ENCODE measurements around the gene CALCR.

The CALCR gene

GRCh38 chr7:93448176-93448575 lies 126.3 kb downstream of the CALCR start:
- DNase-seq (ENCODE audit: low spot score) = no peak

GRCh38 chr7:93447509-93447908 lies 127.0 kb downstream of the CALCR start:
- DNase-seq (ENCODE audit: low spot score) = no peak

GRCh38 chr7:93442478-93443224 lies 131.9 kb downstream of the CALCR start:
- no peak for DNase-seq (ENCODE audit: low spot score)

- DNase-seq (ENCODE audit: low spot score) = no peak
Observed at GRCh38 chr7:93435791-93436190, 138.7 kb downstream of the CALCR start.

GRCh38 chr7:93432130-93432529 lies 142.4 kb downstream of the CALCR start:
- no peak for DNase-seq (ENCODE audit: low spot score)

GRCh38 chr7:93430917-93431588 lies 143.5 kb downstream of the CALCR start:
- no peak for DNase-seq (ENCODE audit: low spot score)

GRCh38 chr7:93429563-93429962 lies 145.0 kb downstream of the CALCR start:
- no peak for DNase-seq (ENCODE audit: low spot score)

- no peak for DNase-seq (ENCODE audit: low spot score)
Observed at GRCh38 chr7:93427107-93427506, 147.4 kb downstream of the CALCR start.

- no peak for DNase-seq (ENCODE audit: low spot score)
Observed at GRCh38 chr7:93426155-93426696, 148.3 kb downstream of the CALCR start.

GRCh38 chr7:93414574-93414973 lies 159.9 kb downstream of the CALCR start:
- DNase-seq (ENCODE audit: low spot score) = no peak

- DNase-seq (ENCODE audit: low spot score) = no peak
Observed at GRCh38 chr7:93409324-93409723, 165.2 kb downstream of the CALCR start.

- no peak for DNase-seq (ENCODE audit: low spot score)
Observed at GRCh38 chr7:93407239-93407638, 167.3 kb downstream of the CALCR start.

- DNase-seq (ENCODE audit: low spot score) = no peak
Observed at GRCh38 chr7:93402944-93403343, 171.6 kb downstream of the CALCR start.

- no peak for DNase-seq (ENCODE audit: low spot score)
Observed at GRCh38 chr7:93399642-93400041, 174.9 kb downstream of the CALCR start.

GRCh38 chr7:93392984-93393383 lies 181.5 kb downstream of the CALCR start:
- no peak for DNase-seq (ENCODE audit: low spot score)

- DNase-seq (ENCODE audit: low spot score) = no peak
Observed at GRCh38 chr7:93390660-93391059, 183.9 kb downstream of the CALCR start.

- DNase-seq (ENCODE audit: low spot score) = no peak
Observed at GRCh38 chr7:93382362-93382761, 192.2 kb downstream of the CALCR start.

GRCh38 chr7:93378131-93378760 lies 196.3 kb downstream of the CALCR start:
- no peak for DNase-seq (ENCODE audit: low spot score)

GRCh38 chr7:93375603-93376002 lies 198.9 kb downstream of the CALCR start:
- DNase-seq (ENCODE audit: low spot score) = no peak

Data from left forelimb (tissue), 1 donor.